Inflammatory macrophage treated with lipopolysaccharide for 4 hours (primary cell): Measurements from ENCODE around the gene LRRC25.
A peak's percentile ranks its signal among the peaks of the same experiment; 100 is the strongest.
"Not testable (repeated sequence)": the region's sequence is repeated elsewhere in the genome, so short reads cannot be mapped to it uniquely, and the experiment has no call there.

Source experiments
- DNase-seq: peaks from one replicate; pipeline ENCODE4 v3.0.0-alpha.2; 2020

LRRC25 gene

DNA sequence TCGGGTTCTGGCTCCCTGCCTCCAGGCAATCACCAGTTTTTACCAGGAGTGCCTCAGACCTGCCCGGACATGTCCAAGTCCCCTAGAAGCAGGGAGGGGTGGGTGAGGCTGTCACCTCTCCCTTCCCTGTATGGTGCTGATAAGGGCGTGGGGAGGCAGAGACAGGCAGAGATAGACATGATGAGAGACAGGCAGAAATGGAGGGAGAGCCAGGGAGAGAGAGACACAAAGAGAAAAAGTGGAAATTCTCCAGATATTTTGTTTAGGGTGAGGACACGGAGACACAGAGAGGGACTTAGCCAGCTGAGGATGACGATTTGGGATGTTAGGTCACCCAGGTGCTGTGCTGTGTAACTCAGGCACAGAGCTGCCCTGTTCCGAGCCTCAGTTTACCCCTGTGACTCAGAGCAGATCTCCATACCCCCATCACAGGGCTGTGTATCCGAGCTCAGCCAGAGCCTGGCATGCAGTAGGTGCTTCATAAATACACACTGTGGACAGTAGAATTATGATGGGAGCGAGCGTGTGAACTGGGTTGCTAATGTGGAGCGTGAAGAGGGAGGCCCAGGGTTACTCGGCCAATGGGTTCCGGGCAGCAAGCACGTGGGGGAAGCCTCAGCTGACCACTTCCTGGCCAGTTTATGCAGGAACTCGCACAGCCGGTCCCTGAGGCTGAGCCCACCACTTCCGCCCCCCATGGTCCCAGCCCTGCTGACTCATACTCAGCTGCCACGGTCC, 23.4 kb downstream of the LRRC25 start:
- peak; percentile 99 for DNase-seq

DNA sequence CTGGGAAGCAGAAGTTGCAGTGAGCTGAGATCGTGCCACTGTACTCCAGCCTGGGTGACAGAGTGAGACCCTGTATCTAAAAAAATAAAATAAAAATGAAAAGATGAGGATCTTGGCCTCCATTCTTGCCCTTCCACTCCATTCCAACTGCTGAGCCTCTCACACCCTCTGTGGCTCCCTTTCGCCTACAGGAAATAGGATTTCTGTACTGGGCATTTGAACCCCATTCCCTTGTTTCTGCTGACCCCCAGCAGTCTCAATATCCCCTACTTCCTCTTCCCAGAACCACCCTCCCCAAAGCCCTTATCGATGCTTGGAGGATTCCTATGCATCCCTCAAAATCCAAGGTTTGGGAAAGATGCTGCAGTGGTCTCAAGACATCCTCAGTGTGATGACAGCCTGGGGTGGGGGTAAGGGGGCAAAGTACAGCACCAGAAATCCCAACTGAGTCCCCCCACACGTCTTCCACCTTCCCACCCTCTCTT, 24.0 kb downstream of the LRRC25 start:
- DNase-seq: no peak

DNA sequence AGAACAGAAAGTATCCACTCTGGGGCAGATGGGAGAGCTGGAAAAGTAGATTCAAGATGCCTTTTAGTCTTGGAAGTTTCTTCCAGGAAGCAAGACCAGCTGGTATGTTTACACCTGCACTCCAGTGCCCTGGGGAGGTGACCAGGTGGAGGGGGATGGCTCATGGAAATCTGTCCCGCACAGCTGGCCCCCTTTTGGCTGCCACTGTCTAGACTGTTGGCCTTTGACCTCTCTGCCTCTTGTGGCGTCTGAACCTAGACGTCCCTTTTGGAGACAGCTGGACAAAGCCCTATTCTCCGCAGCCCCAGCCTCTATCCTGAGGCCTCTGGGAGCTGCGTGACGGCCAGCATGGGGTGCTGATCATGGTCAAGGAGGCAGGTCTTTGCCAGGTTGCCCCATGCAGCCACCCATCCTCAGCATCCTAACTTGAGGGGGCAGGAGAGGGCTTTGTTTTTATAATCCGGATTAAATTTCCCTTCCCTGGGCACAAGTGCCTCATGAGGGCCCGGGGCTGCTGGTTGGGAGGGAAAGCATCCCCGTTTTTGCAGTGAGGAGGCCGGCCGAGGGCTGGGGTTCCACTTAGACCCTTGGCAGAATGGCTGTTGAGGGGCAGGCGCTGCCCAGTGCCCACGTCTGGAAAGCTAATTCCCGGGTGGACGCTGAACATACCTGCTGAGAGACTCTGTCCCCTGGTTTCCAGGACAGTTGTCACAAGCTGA, 28.8 kb downstream of the LRRC25 start:
- DNase-seq: no peak

DNA sequence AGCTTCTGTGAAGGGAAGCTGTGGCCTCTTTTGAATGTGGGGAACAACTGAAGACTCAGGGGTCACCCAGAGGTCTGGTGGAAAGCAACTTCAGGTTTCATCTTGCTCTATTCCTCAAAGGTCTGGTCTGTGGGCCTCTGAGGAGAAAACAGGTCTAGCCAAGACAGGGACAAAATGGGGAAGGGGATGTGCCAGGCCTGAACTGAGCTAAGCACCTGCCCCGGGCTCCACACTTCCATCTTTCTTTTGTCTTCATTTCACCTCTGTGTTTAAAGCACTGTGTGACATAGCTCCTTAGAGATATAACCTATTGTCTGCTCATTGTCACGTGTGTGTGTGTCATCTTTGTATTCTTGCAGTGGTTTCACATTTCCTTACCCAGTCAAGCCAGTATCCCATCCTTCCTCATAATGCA, 31.4 kb downstream of the LRRC25 start:
- peak; percentile 88 for DNase-seq

DNA sequence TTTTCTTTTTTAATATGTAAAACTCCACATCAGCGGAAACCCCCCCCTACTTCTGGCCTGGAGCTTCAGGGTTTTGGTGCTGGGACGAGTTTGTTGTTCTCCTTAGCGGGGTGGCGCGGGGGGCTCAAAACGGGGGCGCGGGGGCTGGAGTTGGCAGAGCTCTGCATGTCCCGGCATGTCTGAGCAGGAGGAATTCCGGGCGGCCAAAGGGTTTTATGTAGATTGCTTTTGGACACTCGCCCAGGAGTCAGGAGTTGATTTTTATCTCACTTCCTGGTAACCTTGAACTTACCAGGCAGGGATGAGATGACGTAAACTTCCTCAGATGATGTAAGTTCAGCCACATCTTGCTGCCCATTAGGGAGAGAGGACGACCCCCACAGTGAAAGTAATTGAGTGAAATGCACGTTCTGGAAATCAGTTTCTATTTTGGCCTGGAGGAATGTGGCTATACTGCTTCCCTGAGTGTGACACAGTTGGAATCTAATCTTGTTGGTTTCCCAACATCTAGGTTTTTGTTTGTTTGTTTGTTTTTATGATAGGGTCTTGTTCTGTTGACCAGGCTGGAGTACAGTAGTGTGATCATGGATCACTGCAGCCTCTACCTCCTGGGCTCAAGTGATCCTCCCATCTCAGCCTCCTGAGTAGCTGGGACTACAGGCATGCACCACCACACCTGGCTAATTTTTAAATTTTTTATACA, 32.4 kb downstream of the LRRC25 start:
- DNase-seq: peak; percentile 96

DNA sequence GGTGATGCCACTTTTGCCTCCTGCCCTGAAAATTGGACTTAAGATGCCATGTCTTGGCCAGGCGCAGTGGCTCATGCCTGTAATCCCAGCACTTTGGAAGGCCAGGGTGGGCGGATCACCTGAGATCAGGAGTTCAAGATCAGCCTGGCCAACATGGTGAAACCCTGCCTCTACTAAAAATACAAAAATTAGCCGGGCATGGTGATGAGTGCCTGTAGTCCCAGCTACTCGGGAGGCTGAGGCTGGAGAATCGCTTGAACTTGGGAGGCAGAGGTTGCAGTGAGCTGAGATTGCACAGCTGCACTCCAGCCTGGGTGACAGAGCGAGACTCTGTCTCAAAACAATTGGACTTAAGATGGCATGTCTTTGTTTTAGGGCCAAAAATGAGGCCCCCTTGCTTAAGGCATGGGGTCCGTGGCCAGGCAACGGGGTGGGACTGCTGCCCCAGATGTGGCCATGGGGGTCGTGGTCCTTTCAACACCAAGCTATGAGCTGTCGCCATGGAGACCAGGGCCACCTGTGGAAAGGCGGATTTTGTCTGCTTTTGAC, 33.1 kb downstream of the LRRC25 start:
- DNase-seq: not testable (repeated sequence)

DNA sequence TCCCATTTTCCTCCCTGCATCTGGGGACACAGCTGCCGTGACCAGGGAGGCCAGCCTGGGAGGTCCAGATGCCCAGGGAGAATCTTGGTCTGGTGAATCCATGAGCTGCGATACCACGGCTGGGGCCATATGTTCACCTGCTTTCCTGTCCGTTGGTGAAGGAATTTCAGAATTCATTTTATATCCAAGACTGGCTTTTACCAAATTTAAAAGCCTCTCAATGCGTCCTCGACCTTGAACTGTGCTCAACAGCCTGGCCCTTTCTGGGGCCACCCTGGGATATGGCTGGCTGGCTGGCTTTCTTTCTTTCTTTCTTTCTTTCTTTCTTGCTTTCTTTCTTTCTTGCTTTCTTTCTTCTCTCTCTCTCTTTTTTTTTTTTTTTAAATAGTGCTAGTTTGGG, 33.6 kb downstream of the LRRC25 start:
- no peak for DNase-seq

DNA sequence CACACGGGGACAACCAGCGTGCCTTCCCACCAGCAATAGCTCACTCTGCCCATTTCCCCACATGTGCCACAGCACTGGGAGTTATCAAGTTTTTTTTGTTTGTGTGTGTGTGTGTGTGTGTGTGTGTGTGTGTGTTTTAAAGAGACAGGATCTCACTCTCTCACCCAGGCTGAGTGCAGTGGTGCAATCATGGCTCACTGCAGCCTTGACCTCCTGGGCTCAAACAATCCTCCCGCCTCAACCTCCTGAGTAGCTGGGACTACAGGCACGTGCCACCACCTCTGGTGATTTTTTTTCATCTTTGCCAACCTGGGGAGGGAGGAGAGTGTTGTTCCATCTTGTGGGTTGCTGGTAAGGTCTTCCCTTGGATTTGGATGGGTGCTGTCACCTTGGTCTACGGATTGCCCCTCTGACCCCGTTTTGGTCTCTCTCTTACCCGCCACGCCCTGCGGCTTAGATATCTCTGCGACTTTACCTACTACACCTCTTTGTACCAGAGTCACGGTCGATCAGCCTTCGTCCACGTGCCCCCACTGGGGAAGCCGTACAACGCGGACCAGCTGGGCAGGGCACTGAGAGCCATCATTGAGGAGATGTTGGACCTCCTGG, 34.4 kb downstream of the LRRC25 start:
- DNase-seq: no peak

DNA sequence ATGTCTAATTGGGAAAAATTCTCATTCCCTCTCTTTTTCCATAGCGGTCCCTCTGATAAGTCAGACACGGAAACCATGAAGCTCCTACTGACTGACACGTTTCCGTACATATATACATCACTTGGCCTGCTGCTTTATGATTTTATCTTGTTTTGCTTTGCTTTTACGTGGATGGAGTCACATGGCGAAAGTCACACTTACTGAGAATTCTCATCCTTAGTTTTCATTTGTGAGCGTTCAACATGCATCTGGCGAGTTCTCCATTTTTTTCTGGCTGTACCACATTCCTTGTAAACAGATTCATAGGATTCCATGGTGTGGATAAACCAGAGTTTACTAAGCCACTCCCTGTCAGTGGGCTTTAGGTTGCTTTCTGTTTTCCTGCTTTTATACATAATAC, 35.8 kb downstream of the LRRC25 start:
- DNase-seq: no peak

DNA sequence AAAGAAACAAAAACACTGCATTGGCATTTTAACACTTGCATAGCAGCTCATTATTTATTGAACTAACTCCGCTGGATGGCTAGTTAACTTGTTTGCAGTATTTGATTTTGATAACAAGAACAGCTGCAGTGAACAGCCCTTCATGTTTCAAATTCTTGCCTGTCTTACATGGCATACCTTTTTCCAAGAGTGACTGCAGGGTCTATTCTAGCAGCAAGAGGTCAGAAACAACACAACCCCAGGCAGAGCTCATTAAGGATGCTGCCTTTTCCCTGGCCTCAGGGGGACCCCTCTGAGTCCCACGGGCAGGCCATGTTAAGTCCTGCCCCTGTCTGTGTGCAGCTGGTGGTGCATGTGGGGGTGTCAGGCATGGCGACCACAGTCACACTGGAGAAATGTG, 40.4 kb downstream of the LRRC25 start:
- DNase-seq: no peak

DNA sequence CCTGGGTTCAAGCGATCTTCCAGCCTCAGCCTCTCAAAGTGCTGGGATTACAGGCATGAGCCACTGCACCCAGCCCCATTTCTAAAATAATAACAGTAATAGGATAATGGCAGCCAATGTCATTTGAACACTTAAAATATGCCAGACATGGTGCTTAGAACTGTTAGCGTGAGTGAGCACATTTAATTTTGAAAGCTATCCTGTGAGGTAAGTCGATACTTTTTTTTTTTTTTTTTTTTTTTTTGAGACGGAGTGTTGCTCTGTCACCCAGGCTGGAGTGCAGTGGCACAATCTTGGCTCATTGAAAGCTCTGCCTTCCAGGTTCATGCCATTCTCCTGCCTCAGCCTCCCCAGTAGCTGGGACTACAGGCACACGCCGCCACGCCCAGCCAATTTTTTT, 42.7 kb downstream of the LRRC25 start:
- not testable (repeated sequence) for DNase-seq

DNA sequence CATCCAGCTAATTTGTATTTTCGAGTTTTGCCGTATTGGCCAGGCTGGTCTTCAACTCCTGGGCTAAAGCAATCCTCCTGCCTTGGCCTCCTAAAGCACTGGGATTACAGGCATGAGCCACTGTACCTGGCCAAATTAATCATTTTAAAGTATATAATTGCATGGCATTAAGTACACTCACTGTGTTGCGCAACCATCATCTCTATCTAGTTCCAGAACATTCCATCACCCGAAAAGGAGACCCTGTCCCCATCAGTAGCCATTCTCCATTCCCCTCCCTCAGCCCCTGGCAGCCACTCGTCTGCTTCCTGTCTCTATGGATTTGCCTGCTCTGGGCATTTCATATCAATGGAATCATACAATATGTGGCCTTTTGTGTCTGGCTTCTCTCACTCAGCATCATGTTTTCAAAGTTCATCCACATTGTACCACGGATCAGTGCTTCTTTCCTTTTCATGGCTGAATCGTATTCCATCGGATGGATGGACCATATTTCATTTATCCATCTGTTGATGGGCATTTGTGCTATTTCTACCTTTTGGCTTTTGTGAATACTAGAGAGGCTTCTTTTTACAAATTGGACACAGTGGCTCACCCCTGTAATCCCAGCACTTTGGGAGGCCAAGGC, 43.9 kb downstream of the LRRC25 start:
- DNase-seq: no peak

DNA sequence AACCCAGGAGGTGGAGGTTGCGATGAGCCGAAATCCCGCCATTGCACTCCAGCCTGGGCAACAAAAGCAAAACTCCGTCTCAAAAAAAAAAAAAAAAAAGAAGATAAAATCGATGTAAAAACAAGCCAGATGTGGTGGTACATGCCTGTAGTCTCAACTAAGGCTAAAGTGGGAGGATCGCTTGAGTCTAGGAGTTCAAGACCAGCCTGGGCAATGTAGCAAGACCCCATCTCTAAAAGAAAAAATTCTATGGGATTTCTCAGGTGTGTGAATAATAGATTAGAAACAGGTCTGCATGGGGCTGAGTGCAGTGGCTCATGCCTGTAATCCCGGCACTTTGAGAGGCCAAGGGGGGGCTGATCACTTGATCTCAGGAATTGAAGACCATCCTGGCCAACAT, 45.9 kb downstream of the LRRC25 start:
- no peak for DNase-seq

DNA sequence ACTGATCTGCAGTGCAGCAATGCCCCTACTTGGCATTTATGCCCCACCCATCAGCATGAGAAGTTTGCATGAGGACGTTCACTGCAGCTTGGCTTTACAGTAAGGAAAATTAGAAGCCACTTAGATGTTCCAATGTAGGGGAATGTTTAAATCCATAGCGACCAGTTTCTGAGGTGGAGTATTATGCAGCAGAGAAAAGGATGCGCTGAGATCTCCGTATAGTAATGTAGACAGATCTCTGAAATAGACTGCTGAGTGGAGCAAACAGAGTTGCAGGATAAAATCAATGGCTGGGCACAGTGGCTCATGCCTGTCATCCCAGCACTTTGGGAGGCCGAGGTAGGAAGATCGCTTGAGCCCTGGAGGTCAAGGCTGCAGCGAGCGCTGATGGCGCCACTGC, 46.9 kb downstream of the LRRC25 start:
- no peak for DNase-seq

DNA sequence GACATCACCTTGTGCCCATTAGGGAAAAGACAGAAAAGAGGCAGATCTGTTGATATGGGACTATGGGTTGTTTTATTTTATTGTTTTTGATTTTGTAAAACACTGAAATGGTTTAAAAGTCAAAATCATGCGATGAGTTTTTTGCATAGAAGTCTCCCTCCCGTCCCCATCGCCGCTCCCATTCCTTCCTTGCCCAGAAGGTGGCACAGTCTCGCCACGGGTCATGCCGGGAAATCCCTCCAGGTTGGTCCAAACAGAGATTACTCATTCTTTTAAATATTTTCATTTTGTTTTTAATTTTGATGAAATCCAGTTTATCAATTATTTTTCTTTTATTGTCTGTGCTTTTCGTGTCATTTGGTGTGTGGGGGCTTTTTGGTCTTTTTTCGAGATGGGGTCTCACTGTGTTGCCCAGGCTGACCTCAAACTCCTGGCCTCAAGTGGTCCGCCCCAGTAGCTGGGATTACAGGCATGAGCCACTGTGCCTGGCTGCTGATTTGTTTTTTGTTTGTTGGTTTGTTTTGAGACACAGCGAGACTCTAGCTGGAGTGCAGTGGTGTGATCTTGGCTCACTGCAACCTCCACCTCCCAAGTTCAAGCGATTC, 47.8 kb downstream of the LRRC25 start:
- peak; percentile 59 for DNase-seq

DNA sequence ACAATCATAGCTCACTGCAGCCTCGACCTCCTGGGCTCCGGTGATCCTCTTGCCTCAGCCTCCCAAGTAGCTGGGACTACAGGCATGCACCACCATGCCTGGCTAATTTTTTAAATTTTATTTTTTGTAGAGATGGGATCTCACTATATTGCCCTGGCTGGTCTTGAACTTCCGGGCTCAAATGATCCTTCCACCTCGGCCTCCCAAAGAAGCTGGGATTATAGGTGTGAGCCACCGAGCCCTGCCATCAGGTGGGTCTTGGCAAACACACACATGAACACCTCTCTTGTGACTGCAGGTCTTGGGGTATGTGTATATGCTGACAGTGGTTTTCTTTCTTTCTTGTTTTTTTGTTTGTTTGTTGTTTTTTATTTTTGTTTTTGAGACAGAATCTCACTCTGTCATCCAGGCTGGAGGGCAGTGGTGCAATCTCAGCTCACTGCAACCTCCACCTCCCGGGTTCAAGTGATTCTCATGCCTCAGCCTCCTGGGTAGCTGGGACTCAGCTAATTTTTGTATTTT, 48.5 kb downstream of the LRRC25 start:
- DNase-seq: not testable (repeated sequence)

DNA sequence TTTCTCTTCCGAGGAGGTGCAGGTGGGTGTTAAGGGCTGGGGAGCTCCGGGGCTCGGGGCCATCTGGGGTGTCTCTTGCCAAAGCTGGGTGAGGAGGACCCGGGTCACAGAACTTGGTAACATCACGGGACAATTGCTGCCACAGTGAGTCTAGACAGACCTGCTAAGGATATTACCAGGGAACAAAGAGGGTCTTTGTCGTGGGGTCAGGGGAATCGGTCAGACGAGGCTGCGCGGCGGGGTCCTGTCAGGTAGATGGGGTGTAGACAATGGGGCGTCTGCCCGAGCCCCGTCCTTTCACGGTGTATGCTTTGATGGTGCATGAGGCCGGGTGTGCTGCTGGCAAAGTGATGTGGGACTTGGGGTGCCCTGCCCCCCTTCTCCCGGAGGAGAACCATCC, 49.3 kb downstream of the LRRC25 start:
- DNase-seq: no peak

DNA sequence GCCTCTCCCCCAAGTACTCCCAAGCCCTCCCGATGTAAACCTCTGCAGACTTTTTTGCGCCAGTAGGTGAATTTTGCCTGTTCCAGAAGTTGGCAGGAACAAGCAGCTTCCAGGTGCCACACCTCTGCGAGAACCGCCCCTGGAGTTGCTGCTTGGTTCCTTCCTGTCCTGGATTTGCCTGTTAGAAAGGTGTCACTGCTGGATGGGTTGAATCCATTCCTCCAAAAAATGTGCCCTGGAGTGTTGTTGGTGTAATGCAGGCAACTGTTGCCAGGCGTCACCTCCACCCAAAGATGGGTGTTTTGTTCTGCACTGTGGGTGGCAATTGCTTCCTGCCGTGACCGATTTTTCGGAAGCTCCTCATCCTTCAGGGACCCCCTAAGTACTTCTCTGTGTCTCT, 51.3 kb downstream of the LRRC25 start:
- DNase-seq: no peak

DNA sequence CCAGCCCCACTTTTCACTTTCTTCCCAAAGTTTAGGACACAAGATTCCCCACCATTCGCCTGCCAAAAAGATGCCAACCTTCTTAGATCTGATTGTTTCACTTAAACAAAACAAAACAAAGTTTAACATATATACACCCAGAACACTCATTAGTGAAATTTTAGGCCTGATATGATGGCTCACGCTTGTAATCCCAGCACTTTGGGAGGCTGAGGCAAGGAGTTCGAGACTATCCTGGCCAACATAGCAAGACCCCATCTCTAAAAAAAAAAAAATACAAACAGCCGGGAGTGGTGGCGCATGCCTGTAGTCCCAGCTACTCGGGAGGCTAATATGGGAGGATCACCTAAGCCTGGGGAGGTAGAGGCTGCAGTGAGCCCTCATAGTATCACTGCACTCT, 52.1 kb downstream of the LRRC25 start:
- no peak for DNase-seq

DNA sequence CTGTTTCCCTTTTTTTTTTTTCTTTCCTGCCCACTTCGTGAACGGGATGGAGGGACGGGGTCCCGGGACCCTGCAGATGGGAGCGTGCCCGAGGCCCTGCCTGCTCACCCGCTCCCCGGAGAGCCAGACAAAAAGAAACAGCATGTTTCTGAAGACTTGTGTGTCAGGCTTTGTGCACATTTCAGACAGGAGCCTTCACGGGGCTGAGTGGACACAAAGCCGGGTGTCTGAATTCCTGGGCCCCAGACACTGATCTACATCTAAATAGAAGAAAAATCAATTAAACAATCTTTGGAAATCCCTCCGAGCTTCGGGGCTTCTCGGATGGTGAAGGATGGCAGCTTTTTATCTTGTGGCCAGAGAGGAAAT, 52.9 kb downstream of the LRRC25 start:
- no peak for DNase-seq

DNA sequence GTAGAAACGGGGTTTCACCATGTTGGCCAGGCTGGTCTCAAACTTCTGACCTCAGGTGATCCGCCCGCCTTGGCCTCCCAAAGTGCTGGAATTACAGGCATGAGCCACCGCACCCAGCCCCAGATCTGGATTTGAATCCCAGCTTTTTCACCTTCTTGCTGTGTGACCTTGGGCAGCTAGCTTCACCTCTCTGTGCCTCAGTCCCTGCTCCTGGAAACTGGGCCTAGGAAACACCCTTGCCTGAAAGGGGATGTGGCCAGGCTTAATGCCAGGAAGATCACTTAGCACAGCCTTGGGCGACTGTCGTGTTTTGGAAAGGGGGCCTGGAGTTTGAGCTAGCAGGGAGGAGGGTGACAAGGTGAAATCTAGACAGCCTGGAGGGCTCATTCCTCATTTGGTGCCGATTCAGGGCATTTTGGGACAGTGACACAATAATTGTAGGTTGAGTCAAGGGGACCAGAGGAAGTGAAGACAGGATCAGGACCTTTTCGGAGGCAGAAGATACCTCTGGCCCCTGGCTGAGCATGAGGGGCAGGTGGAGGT, 55.3 kb downstream of the LRRC25 start:
- DNase-seq: no peak
